Natural killer cell (primary cell): ENCODE data around the gene SDHA. TPM values are rescaled to one million over a fixed set of nuclear protein-coding genes. Genes with fewer than 3 reads are reported as not detected.
"Not testable (repeated sequence)": the region's sequence is repeated elsewhere in the genome, so short reads cannot be mapped to it uniquely, and the experiment has no call there.

ENCODE experiments used
- ATAC-seq, 3 donors: fragments of 150-1000 bp in 2 of 3; fragments of 200-7000 bp in 1 of 3; cut with Tn5 transposase; 1 replicate in 1 of 3; 2 replicates in 2 of 3; pipeline ENCODE4 v1.10.0; 2021; ENCODE audit warnings: mild to moderate bottlenecking in 2 of 3, moderate library complexity in 2 of 3
- DNase-seq, 2 donors: peaks; one replicate each; pipeline versions ENCODE4 v3.0.0 to v3.0.0-alpha.2; 2013 to 2021; ENCODE audit warnings: mixed read lengths in 1 of 2
- H3K27ac ChIP-seq: one replicate; pipeline ENCODE4 v1.5.1; 2013; ENCODE audit warnings: mild to moderate bottlenecking, low read length
- H3K27me3 ChIP-seq: one replicate; pipeline ENCODE4 v1.6.1; 2013; ENCODE audit warnings: low read length; ENCODE audit not compliant: control insufficient read depth, insufficient read depth
- H3K36me3 ChIP-seq: one replicate; pipeline ENCODE4 v1.6.1; 2013; ENCODE audit warnings: low read length; ENCODE audit not compliant: control insufficient read depth, insufficient read depth
- H3K4me1 ChIP-seq: one replicate; pipeline ENCODE4 v1.6.1; 2013; ENCODE audit warnings: low read length; ENCODE audit not compliant: control insufficient read depth, insufficient read depth
- H3K4me3 ChIP-seq: one replicate; pipeline ENCODE4 v1.5.1; 2013; ENCODE audit warnings: low read length
- H3K9me3 ChIP-seq: one replicate; pipeline ENCODE4 v1.6.1; 2013; ENCODE audit warnings: low read length; ENCODE audit not compliant: control insufficient read depth, insufficient read depth
- H3K27ac Mint-ChIP-seq, 2 donors: one replicate each; pipeline ENCODE4 v1.8.0; 2022; ENCODE audit warnings: mild to moderate bottlenecking in 2 of 2, mixed read lengths in 2 of 2, moderate library complexity in 1 of 2
- H3K27me3 Mint-ChIP-seq, 2 donors: one replicate each; pipeline ENCODE4 v1.8.0; 2022; ENCODE audit warnings: low read depth in 2 of 2, mixed read lengths in 2 of 2
- H3K36me3 Mint-ChIP-seq: one replicate; pipeline ENCODE4 v1.8.0; 2022; ENCODE audit warnings: mixed read lengths
- H3K4me1 Mint-ChIP-seq, 2 donors: one replicate each; pipeline ENCODE4 v1.8.0; 2022; ENCODE audit warnings: mixed read lengths in 2 of 2
- H3K4me3 Mint-ChIP-seq: one replicate; pipeline ENCODE4 v1.8.0; 2022; ENCODE audit warnings: mild to moderate bottlenecking, moderate library complexity, mixed read lengths
- H3K9me3 Mint-ChIP-seq, 2 donors: one replicate each; pipeline ENCODE4 v1.8.0; 2022; ENCODE audit warnings: mixed read lengths in 2 of 2
- WGBS: methylation state at CpG from one replicate; pipeline ENCODE4 v1.1.7; 2013; ENCODE audit warnings: missing lambda C conversion rate; ENCODE audit not compliant: insufficient coverage; 5-methylcytosine and 5-hydroxymethylcytosine counted together
- intact Hi-C: fragments of 100-400 bp; cut with micrococcal nuclease; formaldehyde crosslinking; loops from one replicate; pipeline ENCODE4 v1.14.2; 2022
- total RNA-seq, 4 donors: library from RNA; stranded (reverse); fragments of 120-200 nt in 1 of 4; gene quantifications; one replicate each; pipeline versions ENCODE4 v1.2.3 to v1.2.4, GENCODE V29; 2013 to 2022
- TF ChIP-seq, protein P1 (sequence below): fragments of 200-600 bp; IDR thresholded peaks from one replicate; pipeline ENCODE4 v1.8.0; 2022; ENCODE audit warnings: antibody characterized with exemption

Gene SDHA
- total RNA-seq, 3 donors from 2014 or later (not counting 1 experiment from before 2014, with no cell fraction given) = 173 to 183 (median 173) TPM

DNA sequence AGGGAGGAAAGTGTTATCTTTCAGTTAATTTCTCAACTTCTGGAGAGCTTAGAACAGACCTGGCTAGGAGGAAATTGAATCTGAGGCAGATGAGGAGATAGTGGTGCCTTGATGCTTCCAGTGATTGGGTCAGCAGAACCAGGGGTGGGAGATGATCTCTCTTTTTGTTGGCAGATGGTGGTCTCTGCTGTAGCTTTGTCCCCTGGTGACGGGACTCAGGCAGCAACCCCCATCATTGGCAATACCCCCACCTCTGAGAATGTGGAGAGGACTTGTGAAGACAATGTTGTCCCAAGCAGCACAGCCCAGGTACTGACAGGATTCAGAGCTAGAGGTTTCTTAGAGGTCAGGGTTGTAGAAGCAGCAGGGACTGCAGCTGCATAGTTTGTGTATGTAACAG, 49.6 kb downstream of the SDHA start:
- no peak overlapping the region for H3K4me3 Mint-ChIP-seq
- no CpG with 5 or more reads among the region's 1 CpG for WGBS
- no peaks in the 10 kb centered on the region for H3K9me3 Mint-ChIP-seq

DNA sequence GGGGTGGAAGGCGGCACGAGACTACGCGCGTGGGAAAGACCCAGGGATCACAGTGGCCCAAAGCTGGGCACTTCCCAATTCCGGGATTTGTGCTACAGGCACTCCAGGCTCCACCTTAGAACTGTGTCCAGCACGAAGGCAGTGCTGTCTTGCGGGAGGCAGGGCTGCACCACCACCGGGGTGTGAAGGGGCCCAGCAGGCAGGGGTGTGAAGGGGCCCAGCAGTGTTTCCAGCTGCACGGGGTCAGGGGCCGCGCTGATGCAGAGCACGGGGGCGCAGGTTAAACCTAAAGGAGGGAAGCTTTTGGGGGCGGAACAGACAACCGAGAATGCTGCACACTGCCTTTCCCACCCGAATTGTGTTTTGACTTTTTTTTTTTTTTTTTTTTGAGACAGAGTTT, 52.2 kb downstream of the SDHA start:
- no peaks in the 10 kb centered on the region for H3K9me3 ChIP-seq
- TF ChIP-seq, protein P1, sequence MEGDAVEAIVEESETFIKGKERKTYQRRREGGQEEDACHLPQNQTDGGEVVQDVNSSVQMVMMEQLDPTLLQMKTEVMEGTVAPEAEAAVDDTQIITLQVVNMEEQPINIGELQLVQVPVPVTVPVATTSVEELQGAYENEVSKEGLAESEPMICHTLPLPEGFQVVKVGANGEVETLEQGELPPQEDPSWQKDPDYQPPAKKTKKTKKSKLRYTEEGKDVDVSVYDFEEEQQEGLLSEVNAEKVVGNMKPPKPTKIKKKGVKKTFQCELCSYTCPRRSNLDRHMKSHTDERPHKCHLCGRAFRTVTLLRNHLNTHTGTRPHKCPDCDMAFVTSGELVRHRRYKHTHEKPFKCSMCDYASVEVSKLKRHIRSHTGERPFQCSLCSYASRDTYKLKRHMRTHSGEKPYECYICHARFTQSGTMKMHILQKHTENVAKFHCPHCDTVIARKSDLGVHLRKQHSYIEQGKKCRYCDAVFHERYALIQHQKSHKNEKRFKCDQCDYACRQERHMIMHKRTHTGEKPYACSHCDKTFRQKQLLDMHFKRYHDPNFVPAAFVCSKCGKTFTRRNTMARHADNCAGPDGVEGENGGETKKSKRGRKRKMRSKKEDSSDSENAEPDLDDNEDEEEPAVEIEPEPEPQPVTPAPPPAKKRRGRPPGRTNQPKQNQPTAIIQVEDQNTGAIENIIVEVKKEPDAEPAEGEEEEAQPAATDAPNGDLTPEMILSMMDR = no peak
- DNase-seq = no peak
- H3K27me3 ChIP-seq = no peaks in the 10 kb centered on the region
- H3K27ac Mint-ChIP-seq = peak overlapping the region; percentile 87 to 89
- peaks cover 20% of the 10 kb centered on the region for H3K4me1 ChIP-seq
- intact Hi-C loops = loop anchor here (2.0 kb wide), 1 partner anchor 52 kb away; the partner anchor contains the start of genes CCDC127 and SDHA
- no peaks in the 10 kb centered on the region for H3K9me3 Mint-ChIP-seq
- H3K4me1 Mint-ChIP-seq = peaks cover 28 to 44% of the 10 kb centered on the region in 2 donors
- peaks cover 12% of the 10 kb centered on the region for H3K36me3 ChIP-seq
- no peaks in the 10 kb centered on the region for H3K36me3 Mint-ChIP-seq
- H3K27ac ChIP-seq = no peak overlapping the region
- no peak overlapping the region for H3K4me3 ChIP-seq
- WGBS = 89% methylated on average over 17 of the region's 17 CpGs
- peak overlapping the region; percentile 93 for H3K4me3 Mint-ChIP-seq
- ATAC-seq = no peak
- H3K27me3 Mint-ChIP-seq = no peaks in the 10 kb centered on the region

More for the DNA sequence above, 49.6 kb downstream of the SDHA start:
- Mint-ChIP-seq H3K27ac (no peak overlapping the region), H3K4me1 (peaks cover 16 to 19% of the 10 kb centered on the region in 2 donors), H3K36me3 (no peaks in the 10 kb centered on the region), H3K27me3 (no peaks in the 10 kb centered on the region)
- peaks cover 15% of the 10 kb centered on the region for H3K4me1 ChIP-seq
- H3K36me3 ChIP-seq = peaks cover 15% of the 10 kb centered on the region
- no peak overlapping the region for H3K27ac ChIP-seq
- intact Hi-C loops = no loop called here
- no peaks in the 10 kb centered on the region for H3K9me3 ChIP-seq
- H3K27me3 ChIP-seq = no peaks in the 10 kb centered on the region
- H3K4me3 ChIP-seq = no peak overlapping the region
- DNase-seq (no peak), ATAC-seq (no peak)
- TF ChIP-seq, protein P1 = no peak

DNA sequence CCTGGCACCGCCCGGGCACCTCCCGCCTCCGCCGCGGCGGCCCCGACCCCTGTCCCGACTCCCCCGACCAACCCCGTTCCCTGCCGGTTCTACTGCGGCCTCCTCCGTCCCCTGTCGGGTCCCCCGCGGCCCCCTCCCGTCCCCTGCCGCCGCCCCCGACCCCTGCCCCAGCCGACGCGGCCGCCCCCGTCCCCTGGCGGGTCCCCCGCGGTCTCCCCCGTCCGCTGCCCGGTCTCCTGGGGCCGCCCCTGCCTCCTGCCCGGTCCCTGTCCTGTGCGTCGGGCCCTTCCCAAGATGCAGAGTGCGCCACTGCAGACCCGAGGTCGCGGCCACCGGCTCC, 53.7 kb downstream of the SDHA start:
- peak in 1 of 3 donors; percentile 9 for ATAC-seq

DNA sequence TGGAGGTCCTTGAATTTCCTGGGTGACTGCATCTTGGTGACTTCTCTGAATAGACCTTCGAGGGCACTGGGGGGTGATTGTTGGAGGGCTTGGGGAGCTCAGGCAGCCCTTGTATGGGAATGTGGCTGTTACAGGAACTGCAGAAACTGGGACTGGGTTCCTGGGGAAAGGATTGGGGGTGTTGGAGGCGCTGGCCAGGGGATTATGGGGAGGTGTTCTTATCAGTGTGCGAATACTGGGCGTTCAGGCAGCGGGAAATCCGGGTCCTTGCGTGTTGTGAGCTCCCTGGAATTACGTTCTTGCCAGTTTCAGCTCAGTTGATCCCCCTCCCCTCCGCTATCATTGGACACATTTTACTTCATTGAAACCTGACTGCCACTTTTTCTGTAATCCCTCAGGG, 55.0 kb downstream of the SDHA start:
- H3K27ac ChIP-seq, ATAC-seq, H3K9me3 Mint-ChIP-seq, H3K4me3 ChIP-seq, H3K27me3 Mint-ChIP-seq, H3K27me3 ChIP-seq, intact Hi-C loops, H3K9me3 ChIP-seq, H3K36me3 Mint-ChIP-seq, DNase-seq: not testable (repeated sequence)
- Mint-ChIP-seq H3K4me3 (peak overlapping the region; percentile 91), H3K27ac (peak overlapping the region; percentile 51 to 75), H3K4me1 (peaks cover 32 to 48% of the 10 kb centered on the region in 2 donors)
- peaks cover 12% of the 10 kb centered on the region for H3K36me3 ChIP-seq
- WGBS = 95% methylated on average over 9 of the region's 9 CpGs
- peaks cover 20% of the 10 kb centered on the region for H3K4me1 ChIP-seq

More for the DNA sequence above, 53.7 kb downstream of the SDHA start:
- not testable (repeated sequence) for H3K9me3 Mint-ChIP-seq, DNase-seq, H3K27me3 ChIP-seq, H3K36me3 Mint-ChIP-seq, H3K9me3 ChIP-seq, H3K27me3 Mint-ChIP-seq, H3K27ac ChIP-seq
- Mint-ChIP-seq H3K27ac (peak overlapping the region; percentile 87 to 89), H3K4me1 (peaks cover 32 to 48% of the 10 kb centered on the region in 2 donors), H3K4me3 (peak overlapping the region; percentile 93)
- Histone ChIP-seq H3K36me3 (peaks cover 12% of the 10 kb centered on the region), H3K4me1 (peaks cover 20% of the 10 kb centered on the region), H3K4me3 (peak overlapping the region; percentile 63)
- under 1% methylated on average over 38 of the region's 41 CpGs for WGBS
- intact Hi-C loops = loop anchor here (2.0 kb wide), 1 partner anchor 53 kb away; the partner anchor contains the start of genes CCDC127 and SDHA

DNA sequence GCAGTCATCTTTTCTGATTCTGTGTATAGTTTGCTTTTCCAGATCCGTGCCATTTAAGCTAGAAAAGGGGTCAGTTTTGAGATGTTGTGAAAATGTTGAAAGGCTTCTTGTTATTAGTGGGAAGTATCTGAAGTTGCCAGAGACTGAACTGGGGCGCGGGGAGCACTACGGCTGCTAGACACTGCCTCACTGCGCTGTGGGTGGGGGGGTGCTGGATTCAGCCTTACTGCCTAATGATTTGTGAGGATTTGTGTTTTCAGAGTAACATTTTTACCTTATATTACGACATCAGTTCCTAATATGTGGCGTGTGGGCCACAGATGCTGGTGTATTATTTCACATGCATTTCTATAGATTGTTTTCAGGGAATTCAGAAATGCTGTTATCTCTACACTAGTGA, 55.4 kb downstream of the SDHA start:
- intact Hi-C loops, H3K9me3 Mint-ChIP-seq, H3K36me3 Mint-ChIP-seq, H3K27me3 Mint-ChIP-seq, DNase-seq, H3K9me3 ChIP-seq, ATAC-seq, H3K4me3 ChIP-seq, H3K27ac ChIP-seq, H3K27me3 ChIP-seq: not testable (repeated sequence)
- 97% methylated on average over 6 of the region's 7 CpGs for WGBS
- Mint-ChIP-seq H3K27ac (peak overlapping the region; percentile 51 to 75), H3K4me3 (peak overlapping the region; percentile 91), H3K4me1 (peaks cover 32 to 52% of the 10 kb centered on the region in 2 donors)
- Histone ChIP-seq H3K36me3 (peaks cover 12% of the 10 kb centered on the region), H3K4me1 (peaks cover 20% of the 10 kb centered on the region)

DNA sequence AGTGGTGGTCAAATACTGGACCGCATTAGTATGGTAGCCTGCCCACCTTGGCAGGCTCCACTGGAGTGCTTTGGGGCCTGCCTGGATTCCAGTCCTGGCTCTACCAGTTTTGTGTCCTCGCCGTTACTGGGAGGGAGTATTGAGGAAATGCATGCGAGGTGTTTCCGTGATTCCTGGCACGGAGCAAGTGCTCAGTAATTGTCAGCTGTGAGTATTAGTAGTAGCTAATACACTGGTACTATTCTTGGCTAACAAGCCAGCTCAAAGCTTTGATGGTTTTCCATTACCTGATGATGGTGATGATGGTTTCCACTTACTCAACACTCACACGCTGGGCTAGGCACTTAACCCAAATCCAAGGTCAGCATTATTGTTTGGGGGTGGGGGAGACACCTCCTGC, 56.2 kb downstream of the SDHA start:
- ATAC-seq, H3K9me3 Mint-ChIP-seq, H3K27ac Mint-ChIP-seq, H3K36me3 Mint-ChIP-seq, DNase-seq, H3K4me3 ChIP-seq, H3K27ac ChIP-seq, H3K4me3 Mint-ChIP-seq, H3K27me3 Mint-ChIP-seq, intact Hi-C loops, H3K9me3 ChIP-seq, H3K27me3 ChIP-seq: not testable (repeated sequence)
- Histone ChIP-seq H3K36me3 (peaks cover 14% of the 10 kb centered on the region), H3K4me1 (peaks cover 20% of the 10 kb centered on the region)
- WGBS = 80% methylated on average over 2 of the region's 7 CpGs
- H3K4me1 Mint-ChIP-seq = peaks cover 35 to 55% of the 10 kb centered on the region in 2 donors
